ENCODE results near the gene TRAPPC11. TPM values are rescaled to one million over a fixed set of nuclear protein-coding genes. Genes with fewer than 3 reads are reported as not detected.
A peak's percentile ranks its signal among the peaks of the same experiment; 100 is the strongest.

TRAPPC11 gene
- total and polyA plus RNA-seq, 2 experiments from 2014 or later = 15.0 to 42.7 TPM

DNA sequence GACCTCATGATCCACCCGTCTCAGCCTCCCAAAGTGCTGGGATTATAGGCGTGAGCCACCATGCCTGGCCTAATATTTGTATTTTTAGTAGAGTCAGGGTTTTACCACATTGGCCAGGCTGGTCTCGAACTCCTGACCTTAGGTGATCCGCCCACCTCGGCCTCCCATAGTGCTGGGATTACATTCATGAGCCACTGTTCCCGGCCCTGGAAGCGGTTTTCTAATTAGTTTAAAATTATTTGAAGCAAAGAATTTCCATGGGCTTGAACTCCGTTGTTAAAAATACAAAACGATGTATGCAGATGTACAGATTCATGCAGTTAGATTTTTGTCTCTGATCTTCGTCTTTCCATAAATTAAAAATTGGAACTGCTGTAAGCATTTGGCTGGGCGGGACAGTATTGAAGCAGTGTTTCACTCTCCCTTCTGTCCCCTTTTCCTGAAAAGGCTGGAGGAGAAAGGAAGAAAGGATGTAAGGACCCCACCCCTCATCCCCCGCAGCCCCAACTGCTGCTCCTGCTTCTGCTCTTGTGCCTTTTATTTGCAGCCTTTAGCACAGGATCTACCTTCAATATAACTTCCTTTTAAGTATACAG, 12.0 kb downstream of the TRAPPC11 start (continued):
- no peak for TF ChIP-seq ZNF331 (CRISPR knock-in tag; IDR thresholded peaks at IDR 0.05; ENCODE audit: low read depth)
- TF ChIP-seq NANOG (IDR thresholded peaks at IDR 0.05; ENCODE audit: borderline replicate concordance) = no peak
- no peak for TF ChIP-seq POLR2AphosphoS5 (IDR thresholded peaks at IDR 0.05; ENCODE audit: low read depth)
- TF ChIP-seq, protein P1, sequence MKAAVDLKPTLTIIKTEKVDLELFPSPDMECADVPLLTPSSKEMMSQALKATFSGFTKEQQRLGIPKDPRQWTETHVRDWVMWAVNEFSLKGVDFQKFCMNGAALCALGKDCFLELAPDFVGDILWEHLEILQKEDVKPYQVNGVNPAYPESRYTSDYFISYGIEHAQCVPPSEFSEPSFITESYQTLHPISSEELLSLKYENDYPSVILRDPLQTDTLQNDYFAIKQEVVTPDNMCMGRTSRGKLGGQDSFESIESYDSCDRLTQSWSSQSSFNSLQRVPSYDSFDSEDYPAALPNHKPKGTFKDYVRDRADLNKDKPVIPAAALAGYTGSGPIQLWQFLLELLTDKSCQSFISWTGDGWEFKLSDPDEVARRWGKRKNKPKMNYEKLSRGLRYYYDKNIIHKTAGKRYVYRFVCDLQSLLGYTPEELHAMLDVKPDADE (IDR thresholded peaks at IDR 0.05) = no peak

- no peak for ATAC-seq
- Histone ChIP-seq H3K4me3 (no peak overlapping the region), H3K4me1 (ENCODE audit: insufficient read depth) (no peaks in the 10 kb centered on the region), H3K79me2 (replicated peaks; ENCODE audit: insufficient read depth) (no peaks in the 10 kb centered on the region), H2AFZ (no peak overlapping the region), H4K20me1 (replicated peaks; ENCODE audit: insufficient read depth) (no peaks in the 10 kb centered on the region), H3F3A (replicated peaks; ENCODE audit: low read depth) (no peaks in the 10 kb centered on the region), H3K9me2 (ENCODE audit: insufficient read depth) (no peaks in the 10 kb centered on the region), H3K36me3 (ENCODE audit: insufficient read depth) (peaks cover 4% of the 10 kb centered on the region; the same call in 1 of the 2 replicates), H3K4me2 (no peak overlapping the region), H3K27me3 (ENCODE audit: insufficient read depth) (no peaks in the 10 kb centered on the region), H3K27ac (ENCODE audit: low read depth) (no peak overlapping the region)
- peak; percentile 2 for DNase-seq (ENCODE audit: low spot score)
- Mint-ChIP-seq H3K36me3 (ENCODE audit: low read depth) (peaks cover 26% of the 10 kb centered on the region), H3K9me3 (no peaks in the 10 kb centered on the region), H3K4me1 (no peaks in the 10 kb centered on the region), H3K27ac (no peak overlapping the region), H3K27me3 (ENCODE audit: insufficient read depth, low read depth, poor library complexity) (no peaks in the 10 kb centered on the region), H3K4me3 (no peak overlapping the region)
- TF ChIP-seq NANOG (IDR thresholded peaks at IDR 0.05; ENCODE audit: borderline replicate concordance) (no peak), CTCF (conservative IDR thresholded peaks at IDR 0.05; ENCODE audit: low read depth in 2 of 2) (no peak), EZH2 (IDR thresholded peaks at IDR 0.05; ENCODE audit: low read depth, unreplicated experiment) (no peak), STAT1 (IDR thresholded peaks at IDR 0.05; ENCODE audit: unreplicated experiment) (no peak), JUNB (IDR thresholded peaks at IDR 0.05; ENCODE audit: unreplicated experiment) (no peak), EZH2phosphoT487 (IDR thresholded peaks at IDR 0.05; ENCODE audit: unreplicated experiment) (no peak), ZNF114 (CRISPR knock-in tag; IDR thresholded peaks at IDR 0.05) (no peak)
- TF ChIP-seq, protein P2, sequence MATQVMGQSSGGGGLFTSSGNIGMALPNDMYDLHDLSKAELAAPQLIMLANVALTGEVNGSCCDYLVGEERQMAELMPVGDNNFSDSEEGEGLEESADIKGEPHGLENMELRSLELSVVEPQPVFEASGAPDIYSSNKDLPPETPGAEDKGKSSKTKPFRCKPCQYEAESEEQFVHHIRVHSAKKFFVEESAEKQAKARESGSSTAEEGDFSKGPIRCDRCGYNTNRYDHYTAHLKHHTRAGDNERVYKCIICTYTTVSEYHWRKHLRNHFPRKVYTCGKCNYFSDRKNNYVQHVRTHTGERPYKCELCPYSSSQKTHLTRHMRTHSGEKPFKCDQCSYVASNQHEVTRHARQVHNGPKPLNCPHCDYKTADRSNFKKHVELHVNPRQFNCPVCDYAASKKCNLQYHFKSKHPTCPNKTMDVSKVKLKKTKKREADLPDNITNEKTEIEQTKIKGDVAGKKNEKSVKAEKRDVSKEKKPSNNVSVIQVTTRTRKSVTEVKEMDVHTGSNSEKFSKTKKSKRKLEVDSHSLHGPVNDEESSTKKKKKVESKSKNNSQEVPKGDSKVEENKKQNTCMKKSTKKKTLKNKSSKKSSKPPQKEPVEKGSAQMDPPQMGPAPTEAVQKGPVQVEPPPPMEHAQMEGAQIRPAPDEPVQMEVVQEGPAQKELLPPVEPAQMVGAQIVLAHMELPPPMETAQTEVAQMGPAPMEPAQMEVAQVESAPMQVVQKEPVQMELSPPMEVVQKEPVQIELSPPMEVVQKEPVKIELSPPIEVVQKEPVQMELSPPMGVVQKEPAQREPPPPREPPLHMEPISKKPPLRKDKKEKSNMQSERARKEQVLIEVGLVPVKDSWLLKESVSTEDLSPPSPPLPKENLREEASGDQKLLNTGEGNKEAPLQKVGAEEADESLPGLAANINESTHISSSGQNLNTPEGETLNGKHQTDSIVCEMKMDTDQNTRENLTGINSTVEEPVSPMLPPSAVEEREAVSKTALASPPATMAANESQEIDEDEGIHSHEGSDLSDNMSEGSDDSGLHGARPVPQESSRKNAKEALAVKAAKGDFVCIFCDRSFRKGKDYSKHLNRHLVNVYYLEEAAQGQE (IDR thresholded peaks at IDR 0.05; ENCODE audit: unreplicated experiment) = no peak
- TF ChIP-seq, protein P1 (IDR thresholded peaks at IDR 0.05) = no peak
Observed at GRCh38 chr4:183674153-183674552, 15.1 kb downstream of the TRAPPC11 start.

Data from GM23338 (cell line).